T-helper 2 cell (primary cell): ENCODE data around the gene TNFSF12.

Experiments
- DNase-seq, 5 experiments: peaks; one replicate each; pipeline versions ENCODE4 v3.0.0 to v3.0.0-alpha.2; 2012 to 2022
- total RNA-seq, 2 donors: gene quantifications; one replicate each; lab custom pipeline; 2026; lab: John Stamatoyannopoulos, UW

Gene TNFSF12, protein sequence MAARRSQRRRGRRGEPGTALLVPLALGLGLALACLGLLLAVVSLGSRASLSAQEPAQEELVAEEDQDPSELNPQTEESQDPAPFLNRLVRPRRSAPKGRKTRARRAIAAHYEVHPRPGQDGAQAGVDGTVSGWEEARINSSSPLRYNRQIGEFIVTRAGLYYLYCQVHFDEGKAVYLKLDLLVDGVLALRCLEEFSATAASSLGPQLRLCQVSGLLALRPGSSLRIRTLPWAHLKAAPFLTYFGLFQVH
- 1.9 to 7.0 reads per million in 2 donors for total RNA-seq

DNA sequence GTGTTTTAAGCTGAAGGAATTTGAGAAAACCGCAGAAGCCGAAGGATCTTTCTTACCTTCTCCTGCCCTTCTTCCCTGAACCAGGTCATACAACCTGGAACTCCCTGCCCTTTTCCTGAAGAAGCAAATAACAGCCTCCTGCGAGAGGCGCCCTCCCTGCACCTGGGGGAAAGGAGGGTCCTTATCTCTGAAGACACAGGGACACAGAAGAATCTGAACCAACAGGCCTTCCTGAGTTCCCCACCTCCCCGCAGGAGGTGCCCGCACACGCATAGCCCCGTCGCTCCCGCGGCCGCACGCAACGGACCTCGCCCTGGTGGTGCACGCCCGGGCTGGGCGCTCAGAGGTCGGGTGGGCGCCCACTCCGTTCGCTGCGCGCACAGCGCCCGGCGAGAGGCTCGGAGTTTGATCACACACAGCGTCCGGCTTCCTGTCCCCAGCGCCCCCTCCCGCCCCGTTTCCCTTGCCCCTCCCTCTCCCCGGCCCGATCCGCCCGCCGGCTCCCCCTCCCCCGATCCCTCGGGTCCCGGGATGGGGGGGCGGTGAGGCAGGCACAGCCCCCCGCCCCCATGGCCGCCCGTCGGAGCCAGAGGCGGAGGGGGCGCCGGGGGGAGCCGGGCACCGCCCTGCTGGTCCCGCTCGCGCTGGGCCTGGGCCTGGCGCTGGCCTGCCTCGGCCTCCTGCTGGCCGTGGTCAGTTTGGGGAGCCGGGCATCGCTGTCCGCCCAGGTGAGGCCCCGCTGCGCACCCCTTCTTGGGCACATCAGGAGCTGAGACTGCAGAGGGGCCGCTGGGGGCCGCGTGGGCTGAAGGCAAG lies at the start of gene TNFSF12:
Gene TNFSF12 (plus strand): TSS at position 474 of the 816 bp plus-strand sequence. CDS start 96 bp downstream, at position 570.
- peak; percentile 29 to 70 (median 34) for DNase-seq

DNA sequence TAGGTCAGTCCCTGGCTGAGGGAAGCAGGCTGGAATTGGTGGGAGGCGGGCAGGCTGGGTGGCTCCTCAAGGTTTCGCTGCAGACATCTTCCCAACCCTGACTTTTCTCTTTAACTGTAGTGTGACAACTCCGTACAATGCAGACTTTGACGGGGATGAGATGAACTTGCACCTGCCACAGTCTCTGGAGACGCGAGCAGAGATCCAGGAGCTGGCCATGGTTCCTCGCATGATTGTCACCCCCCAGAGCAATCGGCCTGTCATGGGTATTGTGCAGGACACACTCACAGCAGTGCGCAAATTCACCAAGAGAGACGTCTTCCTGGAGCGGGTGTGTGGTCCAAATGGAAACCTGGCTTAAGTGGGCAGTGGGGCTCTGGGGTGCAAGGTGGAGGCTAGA lies 49.7 kb upstream of the TNFSF12 start:
- DNase-seq: no peak

DNA sequence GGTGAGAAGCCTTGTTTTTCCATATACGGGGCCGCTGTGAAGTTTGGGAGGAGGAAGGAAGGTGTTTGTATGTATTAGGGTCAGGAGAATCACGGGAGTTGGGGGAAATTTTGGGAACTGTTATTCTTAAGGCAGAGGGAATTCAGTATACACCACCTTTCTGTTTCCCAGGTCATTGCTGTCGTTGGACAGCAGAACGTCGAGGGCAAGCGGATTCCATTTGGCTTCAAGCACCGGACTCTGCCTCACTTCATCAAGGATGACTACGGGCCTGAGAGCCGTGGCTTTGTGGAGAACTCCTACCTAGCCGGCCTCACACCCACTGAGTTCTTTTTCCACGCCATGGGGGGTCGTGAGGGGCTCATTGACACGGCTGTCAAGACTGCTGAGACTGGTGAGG lies 47.1 kb upstream of the TNFSF12 start:
- no peak for DNase-seq

DNA sequence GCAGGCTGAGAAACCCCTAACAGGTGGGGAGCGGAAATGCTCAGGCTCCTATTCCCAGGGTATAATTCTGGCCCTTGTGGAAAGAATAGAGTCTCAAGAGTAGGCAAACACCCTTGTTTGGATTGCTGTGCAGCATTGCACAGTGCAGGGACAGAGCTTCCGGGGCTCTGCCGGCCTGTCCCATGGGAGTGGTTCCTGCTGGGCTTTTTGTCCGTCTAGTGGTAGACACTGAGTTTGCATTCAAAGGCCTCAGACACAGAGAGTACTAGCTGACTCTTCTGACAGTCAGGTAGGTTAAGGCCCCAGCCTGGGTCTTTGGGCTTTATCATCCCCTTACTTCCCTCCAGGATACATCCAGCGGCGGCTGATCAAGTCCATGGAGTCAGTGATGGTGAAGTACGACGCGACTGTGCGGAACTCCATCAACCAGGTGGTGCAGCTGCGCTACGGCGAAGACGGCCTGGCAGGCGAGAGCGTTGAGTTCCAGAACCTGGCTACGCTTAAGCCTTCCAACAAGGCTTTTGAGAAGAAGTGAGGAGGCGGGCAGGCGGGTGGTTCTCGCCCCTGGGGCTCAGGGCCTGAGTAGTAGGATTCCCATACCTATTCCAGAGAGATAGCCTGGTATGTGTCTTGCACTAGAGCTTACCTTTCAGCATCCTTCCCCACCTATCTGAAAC lies 46.5 kb upstream of the TNFSF12 start:
- DNase-seq: no peak

DNA sequence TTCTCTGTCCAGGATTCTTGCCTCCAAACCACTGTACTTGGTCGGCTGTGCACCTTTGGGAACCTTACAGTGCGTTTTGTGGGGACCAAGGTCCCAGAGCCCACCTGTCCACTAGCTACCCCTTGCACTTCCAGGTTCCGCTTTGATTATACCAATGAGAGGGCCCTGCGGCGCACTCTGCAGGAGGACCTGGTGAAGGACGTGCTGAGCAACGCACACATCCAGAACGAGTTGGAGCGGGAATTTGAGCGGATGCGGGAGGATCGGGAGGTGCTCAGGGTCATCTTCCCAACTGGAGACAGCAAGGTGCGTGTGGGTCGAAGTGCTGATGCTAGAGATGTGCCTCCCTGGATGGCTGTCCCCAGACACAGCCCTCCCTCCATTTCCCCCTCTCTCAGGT lies 45.9 kb upstream of the TNFSF12 start:
- no peak for DNase-seq

DNA sequence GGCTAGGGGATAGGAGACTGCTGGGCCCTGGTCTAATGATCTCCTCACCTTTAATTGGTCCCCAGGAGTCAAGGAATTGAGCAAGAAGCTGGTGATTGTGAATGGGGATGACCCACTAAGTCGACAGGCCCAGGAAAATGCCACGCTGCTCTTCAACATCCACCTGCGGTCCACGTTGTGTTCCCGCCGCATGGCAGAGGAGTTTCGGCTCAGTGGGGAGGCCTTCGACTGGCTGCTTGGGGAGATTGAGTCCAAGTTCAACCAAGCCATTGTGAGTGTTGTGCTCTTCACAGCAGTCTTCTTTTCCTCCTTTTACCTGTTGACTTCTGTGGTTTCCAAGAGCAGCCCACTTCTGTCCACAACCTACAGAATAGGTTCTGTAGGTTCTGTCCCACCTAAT lies 45.3 kb upstream of the TNFSF12 start:
- no peak for DNase-seq

DNA sequence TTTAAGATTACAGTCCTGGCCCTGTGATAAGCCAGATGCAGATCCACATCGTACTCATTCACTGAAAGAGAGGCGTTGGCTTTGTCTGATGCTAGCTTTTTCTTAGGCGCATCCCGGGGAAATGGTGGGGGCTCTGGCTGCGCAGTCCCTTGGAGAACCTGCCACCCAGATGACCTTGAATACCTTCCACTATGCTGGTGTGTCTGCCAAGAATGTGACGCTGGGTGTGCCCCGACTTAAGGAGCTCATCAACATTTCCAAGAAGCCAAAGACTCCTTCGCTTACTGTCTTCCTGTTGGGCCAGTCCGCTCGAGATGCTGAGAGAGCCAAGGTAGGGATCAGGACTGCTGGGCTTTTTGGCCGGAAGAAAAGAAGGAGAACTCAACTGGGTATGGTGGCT lies 40.7 kb upstream of the TNFSF12 start:
- no peak for DNase-seq

DNA sequence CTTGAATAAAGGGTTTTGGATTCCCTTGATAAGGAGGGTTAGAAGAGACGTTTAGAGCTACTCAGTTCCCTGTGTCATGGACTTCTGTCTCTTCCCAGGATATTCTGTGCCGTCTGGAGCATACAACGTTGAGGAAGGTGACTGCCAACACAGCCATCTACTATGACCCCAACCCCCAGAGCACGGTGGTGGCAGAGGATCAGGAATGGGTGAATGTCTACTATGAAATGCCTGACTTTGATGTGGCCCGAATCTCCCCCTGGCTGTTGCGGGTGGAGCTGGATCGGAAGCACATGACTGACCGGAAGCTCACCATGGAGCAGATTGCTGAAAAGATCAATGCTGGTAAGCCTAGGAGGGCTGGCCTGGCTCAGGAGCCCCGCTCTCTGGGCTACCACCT lies 40.0 kb upstream of the TNFSF12 start:
- DNase-seq: no peak

DNA sequence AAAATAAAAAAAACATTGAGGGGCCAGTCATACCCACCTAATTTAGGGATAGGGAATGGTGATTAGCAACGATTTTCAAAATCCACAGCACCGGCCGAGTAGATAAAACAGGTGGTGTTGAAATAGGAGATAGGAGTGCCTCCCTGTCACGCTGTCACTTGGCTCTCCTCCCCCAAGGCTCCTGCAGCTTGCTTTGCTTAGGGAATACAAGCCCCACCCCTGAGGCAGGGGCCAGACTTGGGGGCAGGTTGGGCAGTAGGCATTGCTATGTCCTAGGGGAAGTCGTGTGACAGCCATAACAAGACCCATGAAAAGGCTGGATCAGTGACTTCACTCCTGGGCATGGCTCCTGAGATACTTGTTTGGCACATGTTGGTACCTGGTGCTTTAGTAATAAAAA lies 38.9 kb upstream of the TNFSF12 start:
- DNase-seq: no peak

DNA sequence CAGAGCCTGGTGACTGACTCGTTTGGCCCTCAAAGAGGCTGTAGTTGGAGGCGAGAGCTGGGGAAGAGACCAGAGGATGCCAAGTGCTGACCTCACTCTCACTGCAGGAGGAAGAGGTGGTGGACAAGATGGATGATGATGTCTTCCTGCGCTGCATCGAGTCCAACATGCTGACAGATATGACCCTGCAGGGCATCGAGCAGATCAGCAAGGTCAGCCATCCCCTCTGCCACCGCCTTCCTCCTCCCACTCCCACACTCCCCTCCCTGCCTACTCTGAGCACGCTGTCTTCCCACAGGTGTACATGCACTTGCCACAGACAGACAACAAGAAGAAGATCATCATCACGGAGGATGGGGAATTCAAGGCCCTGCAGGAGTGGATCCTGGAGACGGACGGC lies 37.8 kb upstream of the TNFSF12 start:
- DNase-seq: no peak

DNA sequence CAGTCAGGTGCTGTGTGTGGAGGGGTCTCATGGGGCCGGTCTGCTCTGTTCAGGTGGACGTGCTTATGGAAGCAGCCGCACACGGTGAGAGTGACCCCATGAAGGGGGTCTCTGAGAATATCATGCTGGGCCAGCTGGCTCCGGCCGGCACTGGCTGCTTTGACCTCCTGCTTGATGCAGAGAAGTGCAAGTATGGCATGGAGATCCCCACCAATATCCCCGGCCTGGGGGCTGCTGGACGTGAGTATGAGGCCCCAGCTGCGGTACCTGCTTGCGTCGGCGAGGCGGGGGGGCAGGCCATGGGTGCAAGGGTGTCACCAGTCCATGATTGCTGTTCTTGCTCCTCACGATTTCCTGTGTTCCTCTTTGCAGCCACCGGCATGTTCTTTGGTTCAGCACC lies 36.8 kb upstream of the TNFSF12 start:
- DNase-seq: no peak

DNA sequence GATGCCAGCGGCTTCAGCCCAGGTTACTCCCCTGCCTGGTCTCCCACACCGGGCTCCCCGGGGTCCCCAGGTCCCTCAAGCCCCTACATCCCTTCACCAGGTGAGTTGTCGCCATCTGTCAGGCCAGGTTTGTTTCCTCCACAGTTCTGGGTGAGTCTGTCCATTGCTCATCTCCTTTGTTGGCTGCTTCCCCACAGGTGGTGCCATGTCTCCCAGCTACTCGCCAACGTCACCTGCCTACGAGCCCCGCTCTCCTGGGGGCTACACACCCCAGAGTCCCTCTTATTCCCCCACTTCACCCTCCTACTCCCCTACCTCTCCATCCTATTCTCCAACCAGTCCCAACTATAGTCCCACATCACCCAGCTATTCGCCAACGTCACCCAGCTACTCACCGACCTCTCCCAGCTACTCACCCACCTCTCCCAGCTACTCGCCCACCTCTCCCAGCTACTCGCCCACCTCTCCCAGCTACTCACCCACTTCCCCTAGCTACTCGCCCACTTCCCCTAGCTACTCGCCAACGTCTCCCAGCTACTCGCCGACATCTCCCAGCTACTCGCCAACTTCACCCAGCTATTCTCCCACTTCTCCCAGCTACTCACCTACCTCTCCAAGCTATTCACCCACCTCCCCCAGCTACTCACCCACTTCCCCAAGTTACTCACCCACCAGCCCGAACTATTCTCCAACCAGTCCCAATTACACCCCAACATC lies 35.9 kb upstream of the TNFSF12 start:
- DNase-seq: no peak

DNA sequence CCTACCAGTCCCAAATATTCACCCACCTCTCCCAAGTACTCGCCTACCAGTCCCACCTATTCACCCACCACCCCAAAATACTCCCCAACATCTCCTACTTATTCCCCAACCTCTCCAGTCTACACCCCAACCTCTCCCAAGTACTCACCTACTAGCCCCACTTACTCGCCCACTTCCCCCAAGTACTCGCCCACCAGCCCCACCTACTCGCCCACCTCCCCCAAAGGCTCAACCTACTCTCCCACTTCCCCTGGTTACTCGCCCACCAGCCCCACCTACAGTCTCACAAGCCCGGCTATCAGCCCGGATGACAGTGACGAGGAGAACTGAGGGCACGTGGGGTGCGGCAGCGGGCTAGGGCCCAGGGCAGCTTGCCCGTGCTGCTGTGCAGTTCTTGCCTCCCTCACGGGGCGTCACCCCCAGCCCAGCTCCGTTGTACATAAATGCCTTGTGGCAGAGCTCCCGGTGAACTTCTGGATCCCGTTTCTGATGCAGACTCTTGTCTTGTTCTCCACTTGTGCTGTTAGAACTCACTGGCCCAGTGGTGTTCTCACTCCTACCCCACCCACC lies 34.9 kb upstream of the TNFSF12 start:
- no peak for DNase-seq

DNA sequence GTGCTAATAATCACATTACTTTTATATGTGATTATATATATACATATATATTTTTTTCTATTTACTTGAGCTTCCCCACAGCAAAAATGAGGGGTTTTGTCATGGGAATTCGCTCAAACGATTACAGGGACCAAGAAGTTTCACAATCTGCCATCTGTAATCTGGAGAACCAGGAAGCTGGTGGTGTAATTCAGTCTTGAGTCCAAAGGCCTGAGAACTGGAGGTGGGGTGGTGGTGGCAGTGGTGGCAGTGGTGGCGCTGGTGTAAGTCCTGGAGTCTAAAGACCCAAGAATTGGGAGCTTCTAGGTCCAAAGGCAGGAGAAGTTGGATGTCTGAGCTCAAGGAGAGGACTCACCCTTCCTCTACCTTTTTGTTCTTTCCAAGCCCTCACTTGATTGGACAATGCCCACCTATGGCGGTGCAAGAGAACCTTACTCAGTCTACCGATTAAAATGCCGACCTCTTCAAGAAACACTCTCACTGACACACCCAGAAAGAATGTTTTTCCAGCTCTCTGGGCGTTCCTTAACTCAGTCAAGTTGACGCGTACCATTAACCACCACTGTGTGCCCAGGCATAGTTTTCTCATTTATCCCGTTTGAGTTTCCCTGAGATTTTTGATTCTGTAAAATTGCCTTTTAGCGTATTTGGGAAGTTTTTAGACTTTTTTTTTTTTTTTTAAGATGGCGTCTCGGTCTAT lies 32.8 kb upstream of the TNFSF12 start:
- DNase-seq: no peak

DNA sequence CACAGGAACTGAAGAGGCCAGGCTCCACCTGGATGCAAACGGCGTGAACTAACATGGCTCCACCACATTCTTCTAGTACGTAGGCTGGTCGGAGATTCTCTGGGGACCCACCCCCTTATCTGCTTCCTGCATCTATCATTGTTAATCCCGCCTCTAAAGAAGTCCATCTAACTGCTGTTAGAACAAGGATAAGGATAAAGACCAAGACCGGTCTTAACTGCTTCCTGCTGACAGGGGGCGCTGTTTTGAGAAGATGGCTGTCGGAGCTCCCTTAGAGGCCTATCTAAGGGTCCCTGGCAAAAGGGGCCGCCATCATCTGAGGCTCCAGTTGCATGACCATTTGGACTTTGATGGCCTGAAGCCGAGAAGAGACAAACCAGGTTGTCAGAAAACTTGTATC lies 25.8 kb upstream of the TNFSF12 start:
- DNase-seq: peak in 4 of 5 experiments; percentile 25 to 56 (median 34)

DNA sequence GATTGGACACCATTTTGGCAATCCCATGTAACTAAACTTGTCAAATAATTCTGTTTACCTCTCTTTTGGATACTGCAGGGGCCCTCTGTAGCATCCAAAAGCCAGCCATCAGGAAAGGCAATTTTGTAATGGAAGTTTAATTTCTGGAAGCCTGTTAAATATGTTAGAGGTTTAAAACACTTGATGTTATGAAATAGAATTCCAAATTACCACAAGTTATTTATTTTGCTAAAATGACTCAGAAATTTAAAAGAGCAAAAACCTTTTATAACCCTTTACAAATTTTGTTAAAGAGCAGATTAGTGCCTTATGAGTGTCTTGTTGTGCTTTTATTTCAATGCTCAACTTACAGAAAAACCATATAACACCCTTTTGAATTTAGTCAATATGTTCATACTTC lies 20.0 kb upstream of the TNFSF12 start:
- no peak for DNase-seq

DNA sequence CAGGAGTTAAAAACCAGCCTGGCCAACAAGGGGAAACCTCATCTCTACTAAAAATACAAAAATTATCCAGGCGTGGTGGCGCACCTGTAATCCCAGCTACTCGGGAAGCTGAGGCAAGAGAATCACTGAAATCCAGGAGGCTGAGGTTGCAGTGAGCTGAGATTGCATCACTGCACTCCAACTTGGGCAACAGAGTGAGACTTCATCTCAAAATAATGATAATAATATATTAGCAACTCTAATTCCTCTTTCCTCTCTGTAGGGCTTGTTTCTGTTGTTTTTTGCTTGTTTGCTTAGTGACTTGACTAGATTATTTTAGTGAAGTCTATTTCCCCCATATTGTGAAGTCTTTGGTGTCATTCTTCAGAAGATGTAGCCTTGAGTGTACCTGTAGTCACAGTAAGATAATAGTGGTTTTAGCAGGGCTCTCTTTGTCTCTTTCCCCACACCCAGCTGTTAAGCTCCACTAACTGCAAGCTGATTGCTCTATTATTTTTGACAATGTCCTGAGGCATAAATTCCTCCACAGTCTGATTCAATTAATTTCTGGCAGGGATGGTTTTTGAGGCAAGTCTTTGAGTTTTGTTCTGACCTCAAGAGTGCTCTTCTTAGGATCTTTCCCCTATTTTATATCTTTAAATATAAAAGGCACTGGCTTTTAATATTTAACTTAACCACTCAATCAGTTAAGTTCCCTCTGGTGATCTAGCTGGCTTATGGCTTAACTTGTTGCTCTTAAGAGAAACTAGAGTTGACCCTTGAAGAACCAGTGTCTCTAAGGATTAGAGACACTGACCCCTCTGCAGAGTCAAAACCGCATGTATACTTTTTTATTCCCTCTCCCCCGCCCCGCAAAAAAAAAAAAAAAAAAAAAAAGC lies 18.6 kb upstream of the TNFSF12 start:
- no peak for DNase-seq

DNA sequence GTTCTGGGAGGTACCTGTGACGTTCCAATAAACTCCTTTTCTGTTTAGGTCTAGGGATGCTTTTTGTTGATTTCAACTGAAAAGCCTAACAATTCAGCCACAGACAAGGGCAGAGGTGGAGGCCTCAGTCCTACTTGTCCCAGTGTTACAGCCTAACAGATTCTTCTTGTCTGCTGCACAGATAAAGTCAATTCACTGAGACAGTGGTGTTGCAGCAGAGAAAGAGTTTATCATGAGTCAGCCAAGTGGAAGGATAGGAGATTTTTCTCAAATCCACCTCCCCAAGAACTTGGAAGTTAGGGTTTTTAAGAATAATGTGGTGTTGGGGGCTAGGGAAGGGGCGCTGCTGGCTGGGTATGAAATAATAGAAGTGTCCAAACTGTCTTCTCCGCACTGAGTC lies 10.8 kb upstream of the TNFSF12 start:
- no peak for DNase-seq

DNA sequence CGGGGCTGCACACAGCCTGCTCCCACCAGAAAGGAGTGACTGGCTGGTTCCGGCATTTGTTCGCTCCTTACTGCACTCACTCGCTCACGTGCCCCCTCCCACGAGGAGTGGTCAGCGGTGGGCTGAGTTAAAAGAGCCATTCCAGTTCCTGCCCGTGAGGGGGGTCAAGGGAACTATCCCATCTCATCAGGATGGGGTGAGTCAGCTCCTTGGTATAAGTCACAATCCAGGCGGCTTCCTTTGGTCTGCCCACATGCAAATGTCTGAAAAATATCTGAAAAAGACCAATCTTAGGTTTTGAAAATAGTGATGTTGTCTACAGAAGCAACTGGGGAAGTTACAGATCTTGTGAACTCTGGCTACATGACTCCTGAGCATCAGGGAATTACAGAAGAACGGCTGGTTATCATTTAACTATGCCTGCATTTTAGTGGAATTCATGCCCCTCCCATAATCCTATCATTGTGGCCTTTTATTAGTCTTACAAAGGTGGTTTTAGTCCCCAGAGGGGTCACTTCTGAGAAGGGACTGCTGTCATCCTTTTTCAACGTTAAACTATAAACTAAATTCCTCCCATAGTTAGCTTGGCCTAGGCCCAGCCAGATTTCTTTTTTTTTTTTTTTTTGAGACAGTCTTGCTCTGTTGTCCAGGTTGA lies 9.8 kb upstream of the TNFSF12 start:
- DNase-seq: no peak

DNA sequence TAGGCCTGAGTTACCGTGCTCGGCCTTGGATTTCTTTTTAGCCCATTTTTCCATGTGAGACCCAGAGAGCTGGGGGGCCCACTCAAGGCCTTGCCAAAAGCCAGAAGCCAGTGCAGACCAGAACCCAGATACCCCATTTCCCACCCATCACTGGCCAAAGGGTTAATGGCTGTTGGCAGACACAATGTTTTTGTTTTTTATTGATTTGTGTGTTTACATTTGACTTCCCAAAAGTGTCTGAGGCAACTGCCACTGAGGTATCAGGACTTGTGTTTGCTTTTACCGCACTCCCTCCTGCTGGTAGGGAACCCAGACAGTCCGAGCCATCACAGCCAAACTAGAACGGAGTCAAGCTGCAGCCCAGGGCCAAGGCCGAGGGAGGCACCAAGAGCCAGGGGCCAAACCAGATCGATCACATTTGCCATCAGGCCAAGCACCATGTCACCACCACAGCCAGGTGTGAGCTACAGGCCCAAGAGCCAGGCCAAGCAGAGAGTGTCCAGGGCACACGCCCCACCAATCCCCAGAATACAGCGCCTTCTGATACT lies 7.7 kb upstream of the TNFSF12 start:
- no peak for DNase-seq
